ENCODE measurements around the gene NRG2. TPM values are rescaled to one million over a fixed set of nuclear protein-coding genes. Genes with fewer than 3 reads are reported as not detected.

NRG2 gene
- total RNA-seq, 4 donors from 2014 or later, result 0.66 to 4.9 (median 2.5) TPM

- no peaks in the 10 kb centered on the region for H3K36me3 ChIP-seq
- intact Hi-C loops (cut with DNase I), result no loop called here
- no peaks in the 10 kb centered on the region for H3K4me1 ChIP-seq
- no peak for DNase-seq
- H3K9me3 ChIP-seq, result no peaks in the 10 kb centered on the region
- TF ChIP-seq POLR2A (IDR thresholded peaks at IDR 0.05), result no peak
- TF ChIP-seq CTCF (IDR thresholded peaks at IDR 0.05), result no peak
- 65 to 84% methylated on average over 3 to 4 of the region's 4 CpGs for WGBS, 2 donors
- peaks cover 0 to 38% (median 0%) of the 10 kb centered on the region in 4 donors for H3K27me3 ChIP-seq
- no peak overlapping the region for H3K27ac ChIP-seq
- H3K4me3 ChIP-seq, result no peak overlapping the region
These were observed 237.0 kb downstream of the NRG2 start for GRCh38 chr5:139806111-139806510.

GRCh38 chr5:139805545-139805944, 237.6 kb downstream of the NRG2 start:
- no peaks in the 10 kb centered on the region for H3K4me1 ChIP-seq
- 83 to 93% methylated on average over 2 of the region's 2 CpGs for WGBS, 2 donors
- intact Hi-C loops (cut with DNase I), result no loop called here
- no peaks in the 10 kb centered on the region for H3K9me3 ChIP-seq
- TF ChIP-seq CTCF (IDR thresholded peaks at IDR 0.05) (no peak), POLR2A (IDR thresholded peaks at IDR 0.05) (no peak)
- no peak for DNase-seq
- H3K27ac ChIP-seq, result no peak overlapping the region
- H3K27me3 ChIP-seq, result peaks cover 0 to 44% (median 0%) of the 10 kb centered on the region in 4 donors
- no peaks in the 10 kb centered on the region for H3K36me3 ChIP-seq
- no peak overlapping the region for H3K4me3 ChIP-seq

GRCh38 chr5:139804800-139805397, 238.2 kb downstream of the NRG2 start:
- no peak for DNase-seq
- H3K27me3 ChIP-seq, result peaks cover 0 to 50% (median 0%) of the 10 kb centered on the region in 4 donors
- TF ChIP-seq POLR2A (IDR thresholded peaks at IDR 0.05) (no peak), CTCF (IDR thresholded peaks at IDR 0.05) (no peak)

GRCh38 chr5:139803978-139804377, 239.1 kb downstream of the NRG2 start:
- Histone ChIP-seq H3K9me3 (no peaks in the 10 kb centered on the region), H3K4me1 (no peaks in the 10 kb centered on the region), H3K4me3 (no peak overlapping the region), H3K36me3 (no peaks in the 10 kb centered on the region), H3K27me3 (peaks cover 0 to 54% (median 0%) of the 10 kb centered on the region in 4 donors), H3K27ac (no peak overlapping the region)
- 100% methylated on average over 2 of the region's 2 CpGs; no CpG with 5 or more reads in 1 of the 2 donors for WGBS, 2 donors
- DNase-seq, result no peak
- intact Hi-C loops (cut with DNase I), result no loop called here
- TF ChIP-seq CTCF (IDR thresholded peaks at IDR 0.05) (no peak), POLR2A (IDR thresholded peaks at IDR 0.05) (no peak)

More at GRCh38 chr5:139804800-139805397, 238.2 kb downstream of the NRG2 start:
- H3K36me3 ChIP-seq, result no peaks in the 10 kb centered on the region
- H3K4me3 ChIP-seq, result no peak overlapping the region
- WGBS, 2 donors, result 74 to 86% methylated on average over 3 to 10 of the region's 17 CpGs
- intact Hi-C loops (cut with DNase I), result no loop called here
- no peak overlapping the region for H3K27ac ChIP-seq
- no peaks in the 10 kb centered on the region for H3K4me1 ChIP-seq
- H3K9me3 ChIP-seq, result no peaks in the 10 kb centered on the region

- intact Hi-C loops (cut with DNase I), result no loop called here
- Histone ChIP-seq H3K4me1 (peaks cover 9 to 18% (median 13%) of the 10 kb centered on the region in 3 donors), H3K36me3 (no peaks in the 10 kb centered on the region), H3K4me3 (no peak overlapping the region), H3K9me3 (no peaks in the 10 kb centered on the region), H3K27ac (no peak overlapping the region), H3K27me3 (peaks cover 8 to 91% (median 14%) of the 10 kb centered on the region in 4 donors)
- no peak for TF ChIP-seq CTCF (IDR thresholded peaks at IDR 0.05)
- no peak for TF ChIP-seq POLR2A (IDR thresholded peaks at IDR 0.05)
- no peak for DNase-seq
These were observed 243.7 kb downstream of the NRG2 start for GRCh38 chr5:139799359-139799758.

Data from esophagus squamous epithelium (tissue), 5 donors.